Choroid plexus epithelial cell (primary cell): ENCODE results near the gene PPP4R2.

Experiments
- DNase-seq: peaks from one replicate; pipeline ENCODE4 v3.0.0-alpha.2; 2010; ENCODE audit warnings: low read depth
- H3K4me3 ChIP-seq: 2 replicates; pipeline ENCODE4 v1.5.1; 2011; ENCODE audit warnings: low read depth, mild to moderate bottlenecking, control low read depth, low read length, moderate library complexity
- CTCF ChIP-seq: conservative IDR thresholded peaks from 2 replicates; pipeline ENCODE4 v1.5.1; 2011; ENCODE audit warnings: low read depth, mild to moderate bottlenecking, control low read depth, inconsistent platforms, low read length, moderate library complexity

Gene PPP4R2

DNA sequence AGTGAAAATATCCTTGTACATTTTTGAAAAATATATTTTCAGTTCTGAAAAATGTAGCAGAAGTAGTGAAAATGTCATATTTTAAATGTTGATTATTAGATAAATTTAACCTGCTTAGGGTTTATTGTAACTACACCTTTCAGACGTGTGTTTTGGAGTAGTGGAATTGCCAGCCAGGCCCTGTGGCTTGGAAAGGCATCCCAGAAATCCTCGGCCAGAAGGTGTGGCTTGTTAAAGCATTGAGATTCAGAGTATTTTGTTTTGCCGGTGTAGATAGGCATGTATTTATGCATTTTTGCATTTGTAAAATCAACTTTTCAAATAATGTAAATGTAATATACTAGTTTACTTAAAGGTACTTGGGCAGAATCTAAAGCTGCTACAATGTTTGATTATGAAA lies 71.8 kb downstream of the PPP4R2 start:
- H3K4me3 ChIP-seq, result no peak overlapping the region
- TF ChIP-seq CTCF, result no peak
- no peak for DNase-seq

DNA sequence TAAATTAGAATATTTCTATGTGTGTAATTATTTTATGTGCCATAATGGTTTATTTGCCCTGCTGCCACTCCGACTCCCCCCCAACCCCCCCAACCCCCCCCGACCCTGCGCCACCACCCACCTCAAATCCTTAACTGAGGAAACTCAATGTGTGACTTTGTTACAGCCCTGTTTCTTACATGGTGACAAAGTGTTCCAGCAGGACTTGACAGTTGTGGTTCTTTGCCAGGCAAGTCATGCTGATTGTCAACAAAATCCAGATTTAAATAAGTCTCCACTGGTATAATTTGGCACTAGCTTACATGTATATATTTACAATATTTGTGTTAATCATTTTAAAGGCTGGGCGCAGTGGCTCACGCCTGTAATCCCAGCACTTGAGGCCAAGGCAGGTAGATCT lies 72.6 kb downstream of the PPP4R2 start:
- DNase-seq, result no peak
- H3K4me3 ChIP-seq, result no peak overlapping the region
- no peak for TF ChIP-seq CTCF

GRCh38 chr3:73069775-73070444 lies 73.3 kb downstream of the PPP4R2 start:
- no peak for TF ChIP-seq CTCF
- no peak for DNase-seq
- no peak overlapping the region for H3K4me3 ChIP-seq

GRCh38 chr3:73070675-73071575 lies 74.3 kb downstream of the PPP4R2 start:
- TF ChIP-seq CTCF, result no peak
- H3K4me3 ChIP-seq, result no peak overlapping the region
- peak; percentile 82 for DNase-seq

DNA sequence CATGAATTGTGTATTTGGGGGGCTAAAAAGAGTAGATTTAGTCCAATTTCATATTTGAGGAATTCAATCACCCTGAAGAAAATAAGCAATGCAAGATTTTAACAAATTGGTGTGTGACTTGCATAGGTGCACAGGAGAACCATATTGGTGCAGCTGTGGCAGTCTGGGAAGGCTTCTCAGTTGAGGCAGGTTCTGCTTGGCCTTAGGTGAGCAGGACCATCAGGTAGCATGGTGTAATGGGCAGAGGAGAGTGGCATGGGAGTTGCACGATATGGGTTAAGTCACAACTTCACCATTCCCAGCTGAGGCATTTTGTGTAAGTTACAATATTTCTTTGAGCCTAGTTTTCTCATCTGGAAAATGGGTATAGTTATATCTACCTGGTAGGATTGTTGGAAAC lies 75.3 kb downstream of the PPP4R2 start:
- no peak for DNase-seq
- no peak for TF ChIP-seq CTCF
- no peak overlapping the region for H3K4me3 ChIP-seq

DNA sequence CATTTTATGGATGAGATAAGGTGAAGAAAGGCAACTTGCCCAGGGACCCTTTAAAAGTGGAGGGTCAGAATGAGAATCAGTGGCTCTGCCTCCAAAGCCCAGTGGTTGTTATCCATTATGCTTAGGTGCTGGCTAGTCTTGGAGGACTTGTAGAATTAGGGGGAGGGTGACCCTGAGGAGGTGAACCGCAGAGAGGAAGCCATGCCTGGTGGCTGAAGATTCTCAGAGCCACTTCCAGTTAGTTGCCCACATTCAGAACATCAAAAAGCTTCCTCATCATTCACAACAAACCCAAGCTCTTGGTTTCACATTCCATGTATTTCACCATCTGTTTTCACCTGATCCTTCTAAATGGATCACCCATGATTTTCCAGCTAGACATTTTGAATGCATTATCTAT lies 76.0 kb downstream of the PPP4R2 start:
- TF ChIP-seq CTCF, result no peak
- peak; percentile 36 for DNase-seq
- H3K4me3 ChIP-seq, result no peak overlapping the region
